KBM-7 (cell line): Measurements from ENCODE around the gene KDELR3.

ENCODE experiments used
- DNase-seq: peaks from one replicate; pipeline ENCODE4 v3.0.0-alpha.2; 2015
- in situ Hi-C: fragments of 300-500 bp; cut with MboI; formaldehyde crosslinking; loops from 2 replicates; pipeline ENCODE4 v1.14.3; 2020; ENCODE audit warnings: low sequenced_read_pairs, low pct_unique_long_range_greater_than_20kb, mixed read lengths

KDELR3 gene

GRCh38 chr22:38474003-38474607 is 6.2 kb downstream of the KDELR3 start:
- in situ Hi-C loops, result no loop called here
- DNase-seq, result no peak

GRCh38 chr22:38477585-38477984 is 9.7 kb downstream of the KDELR3 start:
- no peak for DNase-seq
- in situ Hi-C loops, result no loop called here

- in situ Hi-C loops, result no loop called here
- DNase-seq, result no peak
Measured at GRCh38 chr22:38479096-38479837, 11.4 kb downstream of the KDELR3 start.

GRCh38 chr22:38481162-38481870 is 13.4 kb downstream of the KDELR3 start:
- DNase-seq, result no peak
- in situ Hi-C loops, result no loop called here

- in situ Hi-C loops, result no loop called here
- no peak for DNase-seq
Measured at GRCh38 chr22:38481871-38482332, 14.0 kb downstream of the KDELR3 start.

- in situ Hi-C loops, result no loop called here
- no peak for DNase-seq
Measured at GRCh38 chr22:38482662-38483308, 14.9 kb downstream of the KDELR3 start.

- in situ Hi-C loops, result no loop called here
- DNase-seq, result no peak
Measured at GRCh38 chr22:38484244-38484643, 16.3 kb downstream of the KDELR3 start.

GRCh38 chr22:38485783-38486182 is 17.9 kb downstream of the KDELR3 start:
- in situ Hi-C loops, result no loop called here
- DNase-seq, result no peak

GRCh38 chr22:38487946-38488345 is 20.1 kb downstream of the KDELR3 start:
- no peak for DNase-seq
- in situ Hi-C loops, result no loop called here

GRCh38 chr22:38489142-38489541 is 21.2 kb downstream of the KDELR3 start:
- no peak for DNase-seq
- in situ Hi-C loops, result no loop called here

GRCh38 chr22:38489561-38490145 is 21.8 kb downstream of the KDELR3 start:
- no peak for DNase-seq
- in situ Hi-C loops, result no loop called here

- DNase-seq, result no peak
- in situ Hi-C loops, result no loop called here
Measured at GRCh38 chr22:38490475-38490874, 22.6 kb downstream of the KDELR3 start.

GRCh38 chr22:38490915-38491314 is 23.0 kb downstream of the KDELR3 start:
- in situ Hi-C loops, result no loop called here
- DNase-seq, result no peak

- DNase-seq, result no peak
- in situ Hi-C loops, result no loop called here
Measured at GRCh38 chr22:38491707-38492348, 23.9 kb downstream of the KDELR3 start.

- in situ Hi-C loops, result no loop called here
- DNase-seq, result no peak
Measured at GRCh38 chr22:38494498-38494897, 26.6 kb downstream of the KDELR3 start.

- in situ Hi-C loops, result no loop called here
- no peak for DNase-seq
Measured at GRCh38 chr22:38494939-38495338, 27.0 kb downstream of the KDELR3 start.

- in situ Hi-C loops, result no loop called here
- no peak for DNase-seq
Measured at GRCh38 chr22:38497869-38498268, 30.0 kb downstream of the KDELR3 start.

GRCh38 chr22:38501797-38502672 is 34.1 kb downstream of the KDELR3 start:
- no peak for DNase-seq
- in situ Hi-C loops, result no loop called here
